Measurements from ENCODE around the gene USP54.

DNA sequence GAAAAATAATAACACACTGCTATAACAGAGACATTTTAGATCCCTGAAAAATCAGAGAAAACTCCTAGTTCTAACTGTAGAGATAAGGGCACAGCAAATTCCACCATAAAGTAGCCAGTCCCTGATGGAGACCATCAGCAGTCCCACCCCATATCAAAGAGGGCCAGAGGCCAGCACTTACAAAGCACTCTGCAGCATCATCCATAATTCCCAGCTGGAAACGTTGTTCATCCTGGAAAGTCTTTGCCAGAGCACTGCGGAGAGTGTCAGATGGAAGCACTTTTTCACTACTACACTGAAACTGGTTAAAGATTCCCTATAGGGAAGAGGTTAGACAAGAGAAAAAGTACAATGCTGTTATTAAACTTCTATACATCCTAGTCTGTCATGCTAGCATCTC lies 45.8 kb downstream of the USP54 start:
- TF ChIP-seq, protein P1, sequence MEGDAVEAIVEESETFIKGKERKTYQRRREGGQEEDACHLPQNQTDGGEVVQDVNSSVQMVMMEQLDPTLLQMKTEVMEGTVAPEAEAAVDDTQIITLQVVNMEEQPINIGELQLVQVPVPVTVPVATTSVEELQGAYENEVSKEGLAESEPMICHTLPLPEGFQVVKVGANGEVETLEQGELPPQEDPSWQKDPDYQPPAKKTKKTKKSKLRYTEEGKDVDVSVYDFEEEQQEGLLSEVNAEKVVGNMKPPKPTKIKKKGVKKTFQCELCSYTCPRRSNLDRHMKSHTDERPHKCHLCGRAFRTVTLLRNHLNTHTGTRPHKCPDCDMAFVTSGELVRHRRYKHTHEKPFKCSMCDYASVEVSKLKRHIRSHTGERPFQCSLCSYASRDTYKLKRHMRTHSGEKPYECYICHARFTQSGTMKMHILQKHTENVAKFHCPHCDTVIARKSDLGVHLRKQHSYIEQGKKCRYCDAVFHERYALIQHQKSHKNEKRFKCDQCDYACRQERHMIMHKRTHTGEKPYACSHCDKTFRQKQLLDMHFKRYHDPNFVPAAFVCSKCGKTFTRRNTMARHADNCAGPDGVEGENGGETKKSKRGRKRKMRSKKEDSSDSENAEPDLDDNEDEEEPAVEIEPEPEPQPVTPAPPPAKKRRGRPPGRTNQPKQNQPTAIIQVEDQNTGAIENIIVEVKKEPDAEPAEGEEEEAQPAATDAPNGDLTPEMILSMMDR (IDR thresholded peaks at IDR 0.05 in 2 of 3, conservative IDR thresholded peaks at IDR 0.05 in 1 of 3; ENCODE audit: insufficient read depth in 2 of 3, low read depth in 1 of 3, low read length in 3 of 3) = no peak
- TF ChIP-seq EZH2 (IDR thresholded peaks at IDR 0.05; ENCODE audit: borderline replicate concordance, low read depth, low read length) (no peak), SETDB1 (IDR thresholded peaks at IDR 0.05; ENCODE audit: low read length) (no peak)

Data from K562 (cell line).